ENCODE results near the gene TGFB1I1.

TGFB1I1 gene

DNA sequence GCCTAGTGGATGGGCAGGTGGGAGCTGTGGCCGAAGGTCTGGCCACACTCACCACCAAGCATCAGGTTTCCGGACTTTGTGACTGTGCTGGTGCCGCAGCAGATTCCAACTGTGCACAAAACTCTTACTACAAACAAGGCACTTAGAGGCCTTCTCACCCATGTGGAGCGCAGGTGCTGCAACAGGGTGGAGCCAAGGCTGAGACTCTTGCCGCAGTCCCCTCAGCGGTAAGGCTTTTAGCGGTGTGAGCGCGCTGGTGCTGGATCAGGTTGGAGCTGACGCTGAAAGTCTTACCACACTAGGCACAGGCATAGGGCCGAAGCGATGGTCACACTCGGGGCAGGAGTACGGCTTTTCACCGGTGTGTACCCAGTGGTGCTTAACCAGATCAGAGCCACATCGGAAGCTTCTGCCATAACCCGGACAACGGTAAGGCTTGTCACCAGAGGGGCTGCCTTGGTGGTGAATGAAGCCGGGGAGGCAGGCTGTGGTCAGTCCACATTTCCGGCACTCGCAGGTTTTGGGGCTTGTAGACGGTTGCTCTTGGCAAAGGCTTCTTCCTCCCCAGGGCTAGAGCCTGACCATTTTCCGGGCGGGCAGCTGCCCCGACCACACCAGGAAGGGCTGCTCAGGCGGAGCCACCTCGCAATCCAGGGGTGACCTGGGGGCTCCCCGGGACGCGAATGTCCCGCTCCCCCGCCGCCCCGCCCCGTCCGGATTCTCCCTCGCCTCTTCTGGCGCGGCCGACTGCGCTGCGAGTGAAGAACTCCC is 13.7 kb upstream of the TGFB1I1 start:
- no peaks in the 10 kb centered on the region; the same call in 1 of the 2 replicates for H3K27me3 ChIP-seq (ENCODE audit: control insufficient read depth, low read length)
- TF ChIP-seq, protein P1, sequence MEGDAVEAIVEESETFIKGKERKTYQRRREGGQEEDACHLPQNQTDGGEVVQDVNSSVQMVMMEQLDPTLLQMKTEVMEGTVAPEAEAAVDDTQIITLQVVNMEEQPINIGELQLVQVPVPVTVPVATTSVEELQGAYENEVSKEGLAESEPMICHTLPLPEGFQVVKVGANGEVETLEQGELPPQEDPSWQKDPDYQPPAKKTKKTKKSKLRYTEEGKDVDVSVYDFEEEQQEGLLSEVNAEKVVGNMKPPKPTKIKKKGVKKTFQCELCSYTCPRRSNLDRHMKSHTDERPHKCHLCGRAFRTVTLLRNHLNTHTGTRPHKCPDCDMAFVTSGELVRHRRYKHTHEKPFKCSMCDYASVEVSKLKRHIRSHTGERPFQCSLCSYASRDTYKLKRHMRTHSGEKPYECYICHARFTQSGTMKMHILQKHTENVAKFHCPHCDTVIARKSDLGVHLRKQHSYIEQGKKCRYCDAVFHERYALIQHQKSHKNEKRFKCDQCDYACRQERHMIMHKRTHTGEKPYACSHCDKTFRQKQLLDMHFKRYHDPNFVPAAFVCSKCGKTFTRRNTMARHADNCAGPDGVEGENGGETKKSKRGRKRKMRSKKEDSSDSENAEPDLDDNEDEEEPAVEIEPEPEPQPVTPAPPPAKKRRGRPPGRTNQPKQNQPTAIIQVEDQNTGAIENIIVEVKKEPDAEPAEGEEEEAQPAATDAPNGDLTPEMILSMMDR (IDR thresholded peaks at IDR 0.05; ENCODE audit: low read depth, low read length, poor library complexity, severe bottlenecking): no peak
- TF ChIP-seq EZH2phosphoT487 (IDR thresholded peaks at IDR 0.05; ENCODE audit: borderline replicate concordance, low read length): no peak
- peaks cover 20% of the 10 kb centered on the region for H3K36me3 ChIP-seq (ENCODE audit: control insufficient read depth, low read length)
- H3K27ac ChIP-seq (ENCODE audit: low read depth, low read length): peak overlapping the region; percentile 81
- H3F3A ChIP-seq (ENCODE audit: control insufficient read depth, insufficient read depth): no peaks in the 10 kb centered on the region
- H3K9me3 ChIP-seq (ENCODE audit: control insufficient read depth, insufficient read depth, low read length): no peaks in the 10 kb centered on the region
- peaks cover 42% of the 10 kb centered on the region for H3K79me2 ChIP-seq (ENCODE audit: control insufficient read depth, low read length)
- no peaks in the 10 kb centered on the region for H3K9me2 ChIP-seq (replicated peaks; ENCODE audit: control insufficient read depth, low read length)
- H3K4me1 ChIP-seq (ENCODE audit: control insufficient read depth, low read length): peaks cover 32% of the 10 kb centered on the region
- H3K4me2 ChIP-seq (ENCODE audit: low read length): peak overlapping the region; percentile 91
- peaks cover 30% of the 10 kb centered on the region for H4K20me1 ChIP-seq (ENCODE audit: control insufficient read depth, insufficient read depth, low read depth, low read length)
- peak overlapping the region; percentile 89 for H3K4me3 ChIP-seq (ENCODE audit: low read length)

DNA sequence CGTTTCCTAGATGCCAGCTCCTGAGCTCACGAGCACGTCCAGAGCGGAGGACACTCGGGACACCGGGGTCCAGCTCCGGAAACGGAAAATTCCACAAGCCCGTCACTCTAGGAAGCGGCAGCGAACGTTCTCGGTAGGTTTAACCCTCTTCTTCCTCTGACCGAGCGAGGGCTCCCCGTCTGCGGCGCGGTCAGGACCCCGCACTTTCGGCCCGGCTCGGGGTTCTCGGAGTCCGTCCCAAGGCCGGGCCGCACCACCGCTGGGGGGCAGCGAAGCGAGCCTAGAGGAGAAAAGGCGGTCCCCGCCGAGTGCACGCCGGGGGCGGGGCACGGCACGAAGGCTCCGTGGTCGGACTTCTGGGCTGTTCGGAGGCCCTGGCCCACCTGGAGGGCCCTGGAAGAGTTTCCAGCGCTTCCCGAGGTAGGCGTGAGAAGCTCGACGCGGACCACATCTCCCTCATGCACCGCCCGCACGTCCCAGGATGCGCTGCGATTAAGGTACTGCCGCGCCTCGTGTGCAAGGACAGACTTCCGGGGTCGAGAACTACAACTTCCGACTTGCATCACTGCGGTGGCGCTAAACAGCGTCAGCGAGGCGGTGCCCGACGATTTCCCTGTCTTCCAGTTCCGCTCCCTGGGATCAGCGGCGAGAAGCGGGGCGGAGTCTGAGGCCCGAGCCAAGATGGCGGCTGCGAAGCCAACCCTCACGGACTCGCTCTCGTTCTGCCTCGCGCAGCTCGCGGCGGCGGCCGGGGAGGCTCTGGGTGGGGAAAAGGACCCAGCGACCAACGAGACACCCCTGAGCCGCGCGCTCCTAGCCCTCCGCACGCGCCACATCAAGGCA is 12.9 kb upstream of the TGFB1I1 start, which contains the start of gene ARMC5:
Gene ARMC5 (plus strand): TSS at position 658 of the 843 bp plus-strand sequence. CDS start 24 bp downstream, at position 682.
- H3K36me3 ChIP-seq (ENCODE audit: control insufficient read depth, low read length): peaks cover 20% of the 10 kb centered on the region

DNA sequence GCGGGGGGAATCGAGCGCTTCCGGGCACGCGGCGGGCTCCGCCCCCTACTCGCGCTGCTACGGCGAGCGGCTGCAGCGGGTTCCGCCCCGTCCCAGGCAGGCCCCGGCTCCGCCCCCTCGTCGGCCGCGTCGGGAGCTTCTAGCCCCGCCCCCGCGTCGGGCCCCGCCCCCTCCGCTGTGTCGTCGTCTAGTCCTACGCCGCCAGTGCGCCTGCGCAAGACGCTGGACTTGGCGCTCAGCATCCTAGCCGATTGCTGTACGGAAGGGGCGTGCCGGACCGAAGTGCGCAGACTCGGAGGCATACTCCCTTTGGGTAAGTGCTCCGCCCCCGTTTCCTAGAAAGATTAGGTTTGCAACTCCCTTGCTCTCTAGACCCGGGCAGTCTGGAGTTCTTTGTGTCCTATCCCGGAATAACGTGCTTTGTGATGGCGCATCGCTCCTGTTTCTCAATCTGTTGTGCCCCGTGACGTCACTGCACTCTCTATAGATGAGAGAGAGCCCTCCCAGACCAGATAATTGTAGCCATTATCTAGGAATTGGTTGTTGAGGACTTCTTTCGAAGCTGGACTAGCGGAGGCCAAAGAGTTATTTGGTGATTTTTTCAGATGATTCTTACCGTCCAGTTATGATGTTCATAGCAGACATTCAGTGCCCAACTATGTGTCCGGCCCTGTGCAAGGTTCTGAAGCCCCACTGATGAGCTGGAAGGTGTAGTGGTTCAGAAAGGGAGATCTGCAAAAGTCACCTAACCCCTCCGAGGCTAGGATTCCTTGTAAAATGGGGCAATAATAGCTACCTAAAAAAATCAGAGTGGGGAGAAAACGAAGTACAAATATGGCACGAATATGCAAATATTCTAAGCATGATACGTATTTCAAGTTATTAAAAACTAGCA is 12.0 kb upstream of the TGFB1I1 start:
- H4K20me1 ChIP-seq (ENCODE audit: control insufficient read depth, insufficient read depth, low read depth, low read length): peaks cover 27% of the 10 kb centered on the region
- H3K4me1 ChIP-seq (ENCODE audit: control insufficient read depth, low read length): peaks cover 32% of the 10 kb centered on the region
- H3K27ac ChIP-seq (ENCODE audit: low read depth, low read length): peak overlapping the region; percentile 81
- peak overlapping the region; percentile 95 for H3K4me2 ChIP-seq (ENCODE audit: low read length)
- H3F3A ChIP-seq (ENCODE audit: control insufficient read depth, insufficient read depth): no peaks in the 10 kb centered on the region
- H3K79me2 ChIP-seq (ENCODE audit: control insufficient read depth, low read length): peaks cover 42% of the 10 kb centered on the region
- H3K9me2 ChIP-seq (replicated peaks; ENCODE audit: control insufficient read depth, low read length): no peaks in the 10 kb centered on the region
- TF ChIP-seq, protein P1 (IDR thresholded peaks at IDR 0.05; ENCODE audit: low read depth, low read length, poor library complexity, severe bottlenecking): no peak
- TF ChIP-seq EZH2phosphoT487 (IDR thresholded peaks at IDR 0.05; ENCODE audit: borderline replicate concordance, low read length): no peak
- no peaks in the 10 kb centered on the region for H3K9me3 ChIP-seq (ENCODE audit: control insufficient read depth, insufficient read depth, low read length)
- H3K4me3 ChIP-seq (ENCODE audit: low read length): peak overlapping the region; percentile 89
- H3K36me3 ChIP-seq (ENCODE audit: control insufficient read depth, low read length): peaks cover 20% of the 10 kb centered on the region
- H3K27me3 ChIP-seq (ENCODE audit: control insufficient read depth, low read length): no peaks in the 10 kb centered on the region; the same call in 1 of the 2 replicates

More for the DNA sequence above, 12.9 kb upstream of the TGFB1I1 start, which contains the start of gene ARMC5:
- Histone ChIP-seq H3K9me2 (replicated peaks; ENCODE audit: control insufficient read depth, low read length) (no peaks in the 10 kb centered on the region), H3K27ac (ENCODE audit: low read depth, low read length) (peak within 1 kb of the TSS; percentile 81), H4K20me1 (ENCODE audit: control insufficient read depth, insufficient read depth, low read depth, low read length) (peaks cover 28% of the 10 kb centered on the region), H3K4me1 (ENCODE audit: control insufficient read depth, low read length) (peaks cover 32% of the 10 kb centered on the region), H3K4me2 (ENCODE audit: low read length) (peak within 1 kb of the TSS; percentile 95), H3K4me3 (ENCODE audit: low read length) (peak within 1 kb of the TSS; percentile 89), H3K9me3 (ENCODE audit: control insufficient read depth, insufficient read depth, low read length) (no peaks in the 10 kb centered on the region), H3F3A (ENCODE audit: control insufficient read depth, insufficient read depth) (no peaks in the 10 kb centered on the region), H3K27me3 (ENCODE audit: control insufficient read depth, low read length) (no peaks in the 10 kb centered on the region; the same call in 1 of the 2 replicates), H3K79me2 (ENCODE audit: control insufficient read depth, low read length) (peaks cover 42% of the 10 kb centered on the region)
- TF ChIP-seq, protein P1 (IDR thresholded peaks at IDR 0.05; ENCODE audit: low read depth, low read length, poor library complexity, severe bottlenecking): peak; percentile 74
- no peak for TF ChIP-seq EZH2phosphoT487 (IDR thresholded peaks at IDR 0.05; ENCODE audit: borderline replicate concordance, low read length)
